Esophagus muscularis mucosa (tissue), 4 donors: Measurements from ENCODE around the gene KCND3. TPM values are rescaled to one million over a fixed set of nuclear protein-coding genes. Genes with fewer than 3 reads are reported as not detected.

Source experiments
- DNase-seq: peaks from one replicate; pipeline ENCODE4 v3.0.0-alpha.2; 2017; ENCODE audit errors: extremely low spot score
- H3K27ac ChIP-seq, 4 donors: fragments of 200-600 bp; sonication (generic); replicated peaks in 1 of 4; 1 replicate in 3 of 4; 2 replicates in 1 of 4; pipeline ENCODE4 v1.5.1; 2016 to 2019; ENCODE audit warnings: mild to moderate bottlenecking in 1 of 4
- H3K27me3 ChIP-seq, 4 donors: fragments of 200-600 bp; sonication (generic); one replicate each; pipeline versions ENCODE4 v1.5.1 to v1.6.0; 2016 to 2019
- H3K36me3 ChIP-seq, 4 donors: fragments of 200-600 bp; sonication (generic); one replicate each; pipeline ENCODE4 v1.5.1; 2016 to 2019
- H3K4me1 ChIP-seq, 4 donors: fragments of 200-600 bp; sonication (generic); one replicate each; pipeline ENCODE4 v1.5.1; 2016 to 2019
- H3K4me3 ChIP-seq, 4 donors: fragments of 200-600 bp; sonication (generic); 1 replicate in 2 of 4; 2 replicates in 2 of 4; pipeline ENCODE4 v1.5.1; 2016 to 2019; ENCODE audit warnings: mild to moderate bottlenecking in 4 of 4, moderate library complexity in 1 of 4
- H3K9me3 ChIP-seq, 4 donors: fragments of 200-600 bp; sonication (generic); 1 replicate in 3 of 4; 2 replicates in 1 of 4; pipeline ENCODE4 v1.5.1; 2016 to 2019
- CTCF ChIP-seq, 3 experiments: fragments of 200-600 bp in 2 of 3; fragments of 450-650 bp in 1 of 3; sonication (generic) in 2 of 3; IDR thresholded peaks; one replicate each; pipeline ENCODE4 v1.5.1; 2017 to 2019; ENCODE audit warnings: antibody characterized with exemption in 3 of 3, mild to moderate bottlenecking in 2 of 3, moderate library complexity in 1 of 3
- EP300 ChIP-seq: sonication (generic); formaldehyde crosslinking; IDR thresholded peaks from one replicate; pipeline ENCODE4 v1.6.1; 2017; ENCODE audit warnings: antibody characterized with exemption
- POLR2A ChIP-seq: fragments of 450-650 bp; IDR thresholded peaks from one replicate; pipeline ENCODE4 v1.6.1; 2017; ENCODE audit warnings: antibody characterized with exemption, moderate library complexity, mild to moderate bottlenecking, low read depth
- POLR2AphosphoS5 ChIP-seq, 2 donors: sonication (generic); formaldehyde crosslinking; IDR thresholded peaks; one replicate each; pipeline ENCODE4 v1.6.1; 2017; ENCODE audit warnings: antibody characterized with exemption in 2 of 2
- WGBS: methylation state at CpG from one replicate; pipeline ENCODE4 v1.1.5; 2018; 5-methylcytosine and 5-hydroxymethylcytosine counted together
- intact Hi-C: fragments of 100-400 bp; cut with DNase I; formaldehyde crosslinking; loops from one replicate; pipeline ENCODE4 v1.15.1; 2023
- total RNA-seq, 4 donors: library from RNA; depleted of rRNA; stranded (reverse); fragments of >200 nt; gene quantifications; one replicate each; pipeline versions ENCODE4 v1.1.0 to v1.2.1, GENCODE V29; 2016

KCND3 gene
- total RNA-seq, 4 donors from 2014 or later: 25.7 to 57.6 (median 47.5) TPM

GRCh38 chr1:111923766-111924165 is 65.7 kb downstream of the KCND3 start:
- TF ChIP-seq POLR2A: no peak
- TF ChIP-seq EP300: no peak
- no peak for TF ChIP-seq POLR2AphosphoS5 (IDR thresholded peaks at IDR 0.05)
- no peak for TF ChIP-seq CTCF (IDR thresholded peaks at IDR 0.05)
- peaks cover 30 to 51% (median 39%) of the 10 kb centered on the region in 4 donors for H3K4me1 ChIP-seq
- no peak overlapping the region for H3K4me3 ChIP-seq
- no peaks in the 10 kb centered on the region for H3K27me3 ChIP-seq
- no peak overlapping the region for H3K27ac ChIP-seq
- intact Hi-C loops: no loop called here
- no peaks in the 10 kb centered on the region for H3K36me3 ChIP-seq
- DNase-seq: no peak
- 85% methylated on average over 5 of the region's 5 CpGs for WGBS
- H3K9me3 ChIP-seq: no peaks in the 10 kb centered on the region

- WGBS: 89% methylated on average over 6 of the region's 6 CpGs
- Histone ChIP-seq H3K36me3 (no peaks in the 10 kb centered on the region), H3K9me3 (no peaks in the 10 kb centered on the region), H3K27ac (peak overlapping the region in 3 of 4 donors; percentile 80 to 84 (median 82)), H3K27me3 (no peaks in the 10 kb centered on the region), H3K4me3 (no peak overlapping the region), H3K4me1 (peaks cover 30 to 51% (median 38%) of the 10 kb centered on the region in 4 donors)
- intact Hi-C loops: no loop called here
- TF ChIP-seq POLR2A (no peak), CTCF (IDR thresholded peaks at IDR 0.05) (no peak), POLR2AphosphoS5 (IDR thresholded peaks at IDR 0.05) (no peak), EP300 (no peak)
- no peak for DNase-seq
Measured at GRCh38 chr1:111921948-111922347, 67.5 kb downstream of the KCND3 start.

- Histone ChIP-seq H3K4me1 (peaks cover 30 to 51% (median 38%) of the 10 kb centered on the region in 4 donors), H3K27ac (peak overlapping the region; percentile 72 to 84 (median 81)), H3K4me3 (peak overlapping the region in 1 of 4 donors; percentile 9), H3K9me3 (no peaks in the 10 kb centered on the region), H3K36me3 (no peaks in the 10 kb centered on the region), H3K27me3 (no peaks in the 10 kb centered on the region)
- peak; percentile 11 to 57 for TF ChIP-seq POLR2AphosphoS5 (IDR thresholded peaks at IDR 0.05)
- peak; percentile 9 for TF ChIP-seq EP300
- TF ChIP-seq CTCF (IDR thresholded peaks at IDR 0.05): no peak
- intact Hi-C loops: no loop called here
- 38% methylated on average over 11 of the region's 11 CpGs for WGBS
- DNase-seq: no peak
Measured at GRCh38 chr1:111920221-111921024, 69.0 kb downstream of the KCND3 start.

- H3K4me1 ChIP-seq: peaks cover 0 to 19% (median 2%) of the 10 kb centered on the region in 4 donors
- no peaks in the 10 kb centered on the region for H3K9me3 ChIP-seq
- TF ChIP-seq EP300 (no peak), CTCF (IDR thresholded peaks at IDR 0.05) (no peak), POLR2A (no peak), POLR2AphosphoS5 (IDR thresholded peaks at IDR 0.05) (no peak)
- no peaks in the 10 kb centered on the region for H3K36me3 ChIP-seq
- no peaks in the 10 kb centered on the region for H3K27me3 ChIP-seq
- no peak for DNase-seq
- 71% methylated on average over 5 of the region's 5 CpGs for WGBS
- intact Hi-C loops: no loop called here
- H3K4me3 ChIP-seq: no peak overlapping the region
- no peak overlapping the region for H3K27ac ChIP-seq
Measured at GRCh38 chr1:111911776-111912515, 77.5 kb downstream of the KCND3 start.
